ENCODE measurements around the gene HPCAL4.
A peak's percentile ranks its signal among the peaks of the same experiment; 100 is the strongest.

HPCAL4 gene

DNA sequence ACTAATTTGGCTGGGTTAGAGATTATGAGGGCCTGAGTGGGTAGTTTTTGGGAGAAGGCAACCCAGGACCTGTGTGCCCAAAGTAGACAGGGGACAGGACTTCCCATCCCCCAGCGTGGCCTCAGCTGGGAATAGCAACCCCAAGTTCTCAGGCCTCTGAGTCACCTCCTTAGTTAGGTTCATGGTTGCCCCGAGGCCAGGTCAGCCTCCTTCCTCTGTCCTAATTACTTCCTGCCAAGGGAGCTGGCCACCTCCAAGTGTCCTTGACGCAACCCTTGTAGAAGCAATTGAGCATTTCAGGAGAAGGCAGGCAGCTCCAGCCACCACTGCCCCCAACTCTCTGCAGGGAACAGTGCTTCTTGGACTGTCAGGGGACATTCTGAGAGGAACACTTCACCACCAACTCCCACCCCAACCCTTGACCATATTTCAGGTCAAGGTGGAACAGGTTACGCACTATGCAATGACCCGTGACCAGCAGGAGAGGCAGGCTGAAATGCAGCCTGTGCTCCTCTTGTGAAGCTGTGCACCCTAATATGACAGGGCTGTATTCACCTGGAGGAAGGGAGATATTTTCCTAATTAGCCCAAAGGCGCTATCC lies 14.2 kb downstream of the HPCAL4 start:
- Histone ChIP-seq H3K27me3 (ENCODE audit: control insufficient read depth, insufficient read depth, low read length) (peaks cover 98% of the 10 kb centered on the region), H3K27ac (ENCODE audit: low read depth, low read length) (no peak overlapping the region)

DNA sequence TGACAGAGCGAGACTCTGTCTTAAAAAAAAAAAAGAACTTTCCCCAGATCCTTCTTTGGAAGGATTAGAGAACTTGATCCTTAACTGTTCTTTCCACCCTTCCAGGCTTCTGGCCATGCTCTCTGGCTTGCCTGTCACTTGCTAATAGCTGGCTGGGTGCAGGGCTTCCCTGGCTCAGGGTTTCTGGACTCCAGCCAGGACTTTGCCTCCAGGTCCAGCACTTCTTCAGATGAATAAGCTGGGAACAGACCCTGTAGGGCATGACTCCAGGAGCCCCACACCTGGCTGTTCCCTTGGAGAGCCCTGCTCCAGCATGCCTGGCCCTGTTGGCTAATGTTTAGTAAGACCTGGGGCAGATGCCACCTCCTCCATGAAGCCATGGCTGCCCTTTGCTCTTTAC lies 16.0 kb downstream of the HPCAL4 start:
- H3K27ac ChIP-seq (ENCODE audit: low read depth, low read length) = no peak overlapping the region
- no peaks in the 10 kb centered on the region for H3K4me1 ChIP-seq (ENCODE audit: control insufficient read depth, insufficient read depth, low read length)
- H3K27me3 ChIP-seq (ENCODE audit: control insufficient read depth, insufficient read depth, low read length) = peaks cover 98% of the 10 kb centered on the region
- H3K9ac ChIP-seq (ENCODE audit: low read depth, low read length) = no peak overlapping the region
- no peaks in the 10 kb centered on the region for H3K36me3 ChIP-seq (ENCODE audit: control insufficient read depth, insufficient read depth, low read length)
- H3K9me3 ChIP-seq (ENCODE audit: control insufficient read depth, insufficient read depth, low read length) = no peaks in the 10 kb centered on the region
- H3K4me3 ChIP-seq (ENCODE audit: low read depth, low read length) = no peak overlapping the region

More for the DNA sequence above, 14.2 kb downstream of the HPCAL4 start:
- Histone ChIP-seq H3K9ac (ENCODE audit: low read depth, low read length) (no peak overlapping the region), H3K4me1 (ENCODE audit: control insufficient read depth, insufficient read depth, low read length) (no peaks in the 10 kb centered on the region), H3K4me3 (ENCODE audit: low read depth, low read length) (no peak overlapping the region), H3K36me3 (ENCODE audit: control insufficient read depth, insufficient read depth, low read length) (no peaks in the 10 kb centered on the region), H3K9me3 (ENCODE audit: control insufficient read depth, insufficient read depth, low read length) (no peaks in the 10 kb centered on the region)

DNA sequence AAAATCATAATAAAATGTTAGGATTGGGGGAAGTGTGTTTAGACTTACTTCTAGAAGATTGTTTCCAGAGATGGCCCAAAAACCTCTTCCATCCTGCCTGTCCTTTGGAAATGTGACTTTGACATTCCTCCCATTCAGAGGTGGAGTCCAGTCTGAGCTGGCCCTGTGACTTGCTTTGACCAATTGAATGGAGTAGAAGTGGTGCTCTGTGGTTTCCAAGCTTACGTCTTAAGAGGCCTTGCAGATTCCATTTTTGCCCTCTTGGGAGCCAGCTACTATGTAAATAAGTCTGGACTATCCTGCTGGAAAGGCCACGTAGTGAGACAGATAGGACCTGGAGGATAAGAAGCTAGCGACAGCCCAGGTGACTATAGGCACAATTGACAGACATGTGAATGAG lies 18.0 kb downstream of the HPCAL4 start:
- H3K27me3 ChIP-seq (ENCODE audit: control insufficient read depth, insufficient read depth, low read length) = peaks cover 98% of the 10 kb centered on the region
- no peaks in the 10 kb centered on the region for H3K36me3 ChIP-seq (ENCODE audit: control insufficient read depth, insufficient read depth, low read length)
- H3K4me3 ChIP-seq (ENCODE audit: low read depth, low read length) = no peak overlapping the region
- no peak overlapping the region for H3K27ac ChIP-seq (ENCODE audit: low read depth, low read length)
- no peaks in the 10 kb centered on the region for H3K9me3 ChIP-seq (ENCODE audit: control insufficient read depth, insufficient read depth, low read length)
- no peak overlapping the region for H3K9ac ChIP-seq (ENCODE audit: low read depth, low read length)
- no peaks in the 10 kb centered on the region for H3K4me1 ChIP-seq (ENCODE audit: control insufficient read depth, insufficient read depth, low read length)

DNA sequence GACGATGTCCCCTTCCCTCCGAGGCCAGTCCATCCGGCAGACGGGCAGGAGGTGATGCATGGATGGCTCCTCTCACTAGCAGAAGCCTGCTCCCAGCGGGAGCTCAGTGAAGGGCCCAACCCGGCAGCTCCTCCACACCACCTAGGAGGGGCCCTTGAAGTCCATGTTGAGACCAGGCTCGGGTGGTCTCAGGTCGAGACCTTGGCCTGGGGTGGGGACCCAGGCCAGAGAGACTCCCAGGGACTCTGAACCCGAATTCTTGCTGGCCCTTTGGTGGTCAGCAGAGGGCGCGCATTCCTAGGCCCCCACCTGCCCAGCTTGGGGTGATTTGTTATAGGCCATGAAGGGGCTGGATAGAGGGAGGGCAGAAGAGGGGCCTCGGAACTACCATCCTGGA lies 18.7 kb downstream of the HPCAL4 start:
- no peak overlapping the region for H3K9ac ChIP-seq (ENCODE audit: low read depth, low read length)

DNA sequence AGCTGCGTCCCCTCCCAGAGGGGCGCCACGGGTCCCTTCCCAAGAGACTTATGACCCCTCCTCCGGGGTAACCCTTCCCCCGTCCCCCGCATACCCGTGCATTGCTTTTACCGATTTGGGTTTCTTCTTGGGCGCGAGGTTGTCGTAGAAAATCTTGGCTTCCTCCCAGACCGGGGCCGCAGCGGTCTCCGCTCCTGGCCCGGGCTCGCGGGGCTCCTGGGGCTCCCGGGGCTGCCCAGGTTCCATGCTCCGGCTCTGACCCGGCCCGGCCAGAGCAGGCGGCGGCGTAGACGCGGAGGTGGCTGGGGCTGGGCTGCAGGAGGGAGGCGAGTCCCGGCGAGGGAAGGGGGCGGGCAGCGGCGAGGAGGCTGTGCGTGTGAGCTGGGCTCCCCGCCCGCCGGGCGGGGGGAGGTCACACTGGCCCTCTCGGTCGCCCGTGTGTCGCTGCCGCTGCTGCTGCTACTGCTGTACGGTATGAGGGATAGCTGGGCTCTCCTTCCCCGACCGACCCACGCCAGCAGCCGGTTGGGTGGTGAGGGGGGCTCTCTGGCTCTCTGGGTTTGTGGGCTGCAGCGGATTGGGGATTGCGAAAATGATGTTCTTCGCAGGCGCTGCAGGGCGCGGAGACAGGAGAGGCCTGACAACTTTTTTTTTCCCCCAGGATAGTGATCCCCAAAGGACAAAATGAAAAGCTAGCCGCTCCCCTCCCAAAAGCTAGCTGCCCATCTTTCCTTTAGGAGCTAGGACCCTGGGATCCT lies 19.3 kb downstream of the HPCAL4 start, which contains the start of gene NT5C1A:
TSS of gene NT5C1A (minus strand) at position 315 of the 758 bp plus-strand sequence. CDS start at position 246, 69 bp downstream.
- Histone ChIP-seq H3K27ac (ENCODE audit: low read depth, low read length) (no peak within 1 kb of the TSS), H3K4me3 (ENCODE audit: low read depth, low read length) (peak within 1 kb of the TSS; percentile 47), H3K9ac (ENCODE audit: low read depth, low read length) (no peak within 1 kb of the TSS), H3K27me3 (ENCODE audit: control insufficient read depth, insufficient read depth, low read length) (peaks cover 98% of the 10 kb centered on the region), H3K9me3 (ENCODE audit: control insufficient read depth, insufficient read depth, low read length) (no peaks in the 10 kb centered on the region), H3K36me3 (ENCODE audit: control insufficient read depth, insufficient read depth, low read length) (no peaks in the 10 kb centered on the region), H3K4me1 (ENCODE audit: control insufficient read depth, insufficient read depth, low read length) (no peaks in the 10 kb centered on the region)

More for the DNA sequence above, 18.7 kb downstream of the HPCAL4 start:
- Histone ChIP-seq H3K9me3 (ENCODE audit: control insufficient read depth, insufficient read depth, low read length) (no peaks in the 10 kb centered on the region), H3K36me3 (ENCODE audit: control insufficient read depth, insufficient read depth, low read length) (no peaks in the 10 kb centered on the region), H3K27me3 (ENCODE audit: control insufficient read depth, insufficient read depth, low read length) (peaks cover 98% of the 10 kb centered on the region), H3K4me3 (ENCODE audit: low read depth, low read length) (peak overlapping the region; percentile 47), H3K4me1 (ENCODE audit: control insufficient read depth, insufficient read depth, low read length) (no peaks in the 10 kb centered on the region), H3K27ac (ENCODE audit: low read depth, low read length) (no peak overlapping the region)

DNA sequence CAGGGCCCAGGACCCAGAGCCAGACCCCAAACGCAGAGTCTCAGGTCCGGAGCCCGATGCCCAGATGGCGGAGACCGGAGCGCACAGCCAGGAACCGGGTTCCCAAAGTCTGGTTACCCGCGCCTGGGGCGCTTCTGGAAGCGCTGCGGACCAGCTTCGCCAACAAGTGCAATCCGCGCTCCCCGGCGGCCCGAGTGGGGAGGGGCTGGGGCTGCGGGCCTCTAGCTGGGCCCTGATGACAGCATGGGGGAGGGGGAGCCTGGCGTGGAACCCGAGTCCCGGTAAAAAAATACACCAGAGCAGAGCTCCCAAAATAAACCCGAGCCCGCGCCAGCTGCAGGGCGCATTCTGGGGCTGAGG lies 19.8 kb downstream of the HPCAL4 start:
- Histone ChIP-seq H3K36me3 (ENCODE audit: control insufficient read depth, insufficient read depth, low read length) (no peaks in the 10 kb centered on the region), H3K27me3 (ENCODE audit: control insufficient read depth, insufficient read depth, low read length) (peaks cover 98% of the 10 kb centered on the region), H3K9ac (ENCODE audit: low read depth, low read length) (no peak overlapping the region), H3K4me1 (ENCODE audit: control insufficient read depth, insufficient read depth, low read length) (no peaks in the 10 kb centered on the region), H3K4me3 (ENCODE audit: low read depth, low read length) (peak overlapping the region; percentile 47), H3K9me3 (ENCODE audit: control insufficient read depth, insufficient read depth, low read length) (no peaks in the 10 kb centered on the region), H3K27ac (ENCODE audit: low read depth, low read length) (no peak overlapping the region)

DNA sequence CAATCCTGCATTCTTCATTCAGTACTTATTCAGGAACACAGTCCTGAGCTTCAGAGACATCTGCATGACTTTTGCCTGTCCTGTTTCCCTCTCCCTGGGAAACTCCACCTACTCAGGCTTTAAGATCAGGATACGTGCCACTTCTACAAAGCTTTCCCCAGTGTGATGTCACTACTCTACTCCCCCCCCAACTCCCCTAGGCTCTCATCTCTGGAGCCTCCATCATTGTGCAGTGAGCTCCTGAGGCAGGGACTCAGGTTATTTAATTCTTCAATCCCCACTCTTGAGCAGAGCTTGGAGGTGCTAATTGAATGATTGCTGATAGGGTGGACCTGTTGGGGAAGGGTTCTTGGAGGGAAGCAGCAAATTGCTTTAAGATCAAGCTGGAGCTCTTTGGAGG lies 20.5 kb downstream of the HPCAL4 start:
- H3K9ac ChIP-seq (ENCODE audit: low read depth, low read length) = no peak overlapping the region
- H3K9me3 ChIP-seq (ENCODE audit: control insufficient read depth, insufficient read depth, low read length) = no peaks in the 10 kb centered on the region
- H3K4me3 ChIP-seq (ENCODE audit: low read depth, low read length) = no peak overlapping the region
- no peaks in the 10 kb centered on the region for H3K36me3 ChIP-seq (ENCODE audit: control insufficient read depth, insufficient read depth, low read length)
- H3K27me3 ChIP-seq (ENCODE audit: control insufficient read depth, insufficient read depth, low read length) = peaks cover 99% of the 10 kb centered on the region
- H3K4me1 ChIP-seq (ENCODE audit: control insufficient read depth, insufficient read depth, low read length) = no peaks in the 10 kb centered on the region
- no peak overlapping the region for H3K27ac ChIP-seq (ENCODE audit: low read depth, low read length)

GRCh38 chr1:39668894-39669293 lies 22.3 kb downstream of the HPCAL4 start:
- H3K36me3 ChIP-seq (ENCODE audit: control insufficient read depth, insufficient read depth, low read length) = no peaks in the 10 kb centered on the region
- no peak overlapping the region for H3K4me3 ChIP-seq (ENCODE audit: low read depth, low read length)
- peaks cover 98% of the 10 kb centered on the region for H3K27me3 ChIP-seq (ENCODE audit: control insufficient read depth, insufficient read depth, low read length)
- H3K9ac ChIP-seq (ENCODE audit: low read depth, low read length) = no peak overlapping the region
- H3K27ac ChIP-seq (ENCODE audit: low read depth, low read length) = no peak overlapping the region
- H3K9me3 ChIP-seq (ENCODE audit: control insufficient read depth, insufficient read depth, low read length) = no peaks in the 10 kb centered on the region
- H3K4me1 ChIP-seq (ENCODE audit: control insufficient read depth, insufficient read depth, low read length) = no peaks in the 10 kb centered on the region

DNA sequence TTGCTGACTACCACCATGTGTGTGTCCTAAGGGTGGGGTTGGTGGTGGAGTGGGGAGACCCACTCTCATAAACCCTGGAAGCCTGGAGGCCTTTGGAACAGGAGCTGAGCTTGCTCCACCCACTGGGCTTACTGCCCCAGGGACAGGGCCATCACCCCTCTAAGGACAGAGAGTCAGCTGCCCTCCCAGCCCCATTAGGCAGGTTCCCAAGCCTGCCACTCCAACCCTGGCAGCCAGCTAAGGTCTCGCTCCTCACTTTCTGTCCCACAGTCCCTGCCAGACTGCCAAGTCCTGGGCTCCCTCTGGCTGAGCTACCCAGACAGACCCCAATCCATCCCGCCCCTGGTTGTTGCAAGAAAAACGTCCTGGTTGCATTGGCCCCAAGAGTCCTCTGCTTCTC lies 23.1 kb downstream of the HPCAL4 start:
- no peaks in the 10 kb centered on the region for H3K9me3 ChIP-seq (ENCODE audit: control insufficient read depth, insufficient read depth, low read length)
- no peaks in the 10 kb centered on the region for H3K36me3 ChIP-seq (ENCODE audit: control insufficient read depth, insufficient read depth, low read length)
- H3K27me3 ChIP-seq (ENCODE audit: control insufficient read depth, insufficient read depth, low read length) = peaks cover 98% of the 10 kb centered on the region
- H3K27ac ChIP-seq (ENCODE audit: low read depth, low read length) = no peak overlapping the region
- no peak overlapping the region for H3K9ac ChIP-seq (ENCODE audit: low read depth, low read length)
- H3K4me1 ChIP-seq (ENCODE audit: control insufficient read depth, insufficient read depth, low read length) = no peaks in the 10 kb centered on the region
- H3K4me3 ChIP-seq (ENCODE audit: low read depth, low read length) = no peak overlapping the region

GRCh38 chr1:39666772-39667171 lies 24.5 kb downstream of the HPCAL4 start:
- H3K4me3 ChIP-seq (ENCODE audit: low read depth, low read length) = no peak overlapping the region
- H3K27me3 ChIP-seq (ENCODE audit: control insufficient read depth, insufficient read depth, low read length) = peaks cover 98% of the 10 kb centered on the region
- H3K4me1 ChIP-seq (ENCODE audit: control insufficient read depth, insufficient read depth, low read length) = no peaks in the 10 kb centered on the region
- no peak overlapping the region for H3K9ac ChIP-seq (ENCODE audit: low read depth, low read length)
- no peak overlapping the region for H3K27ac ChIP-seq (ENCODE audit: low read depth, low read length)
- no peaks in the 10 kb centered on the region for H3K9me3 ChIP-seq (ENCODE audit: control insufficient read depth, insufficient read depth, low read length)
- H3K36me3 ChIP-seq (ENCODE audit: control insufficient read depth, insufficient read depth, low read length) = no peaks in the 10 kb centered on the region

- no peak overlapping the region for H3K4me3 ChIP-seq (ENCODE audit: low read depth, low read length)
- H3K9me3 ChIP-seq (ENCODE audit: control insufficient read depth, insufficient read depth, low read length) = no peaks in the 10 kb centered on the region
- no peaks in the 10 kb centered on the region for H3K4me1 ChIP-seq (ENCODE audit: control insufficient read depth, insufficient read depth, low read length)
- peaks cover 97% of the 10 kb centered on the region for H3K27me3 ChIP-seq (ENCODE audit: control insufficient read depth, insufficient read depth, low read length)
- no peak overlapping the region for H3K27ac ChIP-seq (ENCODE audit: low read depth, low read length)
- H3K36me3 ChIP-seq (ENCODE audit: control insufficient read depth, insufficient read depth, low read length) = no peaks in the 10 kb centered on the region
- no peak overlapping the region for H3K9ac ChIP-seq (ENCODE audit: low read depth, low read length)
Observed at GRCh38 chr1:39663559-39663958, 27.7 kb downstream of the HPCAL4 start.
